ENCODE results near the gene FOXK1.
A peak's percentile ranks its signal among the peaks of the same experiment; 100 is the strongest.

The FOXK1 gene

DNA sequence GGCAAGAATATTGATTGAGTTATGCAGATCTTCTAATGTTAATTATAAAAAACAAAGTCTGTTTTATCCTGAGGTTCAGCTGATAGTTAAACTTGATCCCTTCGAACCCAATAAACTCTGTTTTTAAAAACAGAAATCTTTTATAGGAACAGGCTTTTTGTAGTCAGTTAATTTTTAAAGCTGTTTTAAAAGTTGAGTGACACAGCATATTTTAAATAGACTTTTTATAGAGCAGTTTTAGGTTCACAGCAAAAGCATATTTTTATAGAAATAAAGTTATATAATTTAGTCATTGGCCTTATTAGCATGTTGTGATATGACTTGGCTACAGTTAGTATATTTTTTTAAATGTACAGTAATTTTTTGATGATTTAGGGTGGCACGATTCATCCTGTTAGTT is 11.1 kb downstream of the FOXK1 start:
- no peak for TF ChIP-seq JUND (IDR thresholded peaks at IDR 0.05; ENCODE audit: low read depth)
- DNase-seq (ENCODE audit: low read depth in 1 of 2, low spot score in 1 of 2): no peak
- in situ Hi-C loops (cut with HindIII; ENCODE audit: low pct_unique_long_range_greater_than_20kb, low sequenced_read_pairs): no loop called here

DNA sequence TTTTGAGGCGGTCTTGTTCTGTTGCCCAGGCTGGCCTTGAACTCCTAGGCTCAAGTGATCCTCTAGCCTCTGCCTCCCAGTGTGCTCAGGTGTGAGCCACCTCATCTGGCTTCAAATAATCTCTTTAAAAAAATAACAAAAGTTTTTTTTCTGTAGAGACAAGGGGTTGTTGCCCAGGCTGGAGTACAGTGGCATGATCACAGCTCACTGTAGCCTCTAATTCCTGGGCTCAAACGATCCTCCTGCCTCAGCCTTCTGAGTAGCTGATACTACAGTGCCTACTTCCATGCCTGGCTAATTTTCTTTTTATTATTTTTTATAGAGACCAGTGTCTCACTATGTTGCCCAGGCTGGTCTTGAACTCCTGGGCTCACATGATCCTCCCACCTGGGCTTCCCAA is 11.7 kb downstream of the FOXK1 start:
- DNase-seq (ENCODE audit: low read depth in 1 of 2, low spot score in 1 of 2): no peak
- no peak for TF ChIP-seq JUND (IDR thresholded peaks at IDR 0.05; ENCODE audit: low read depth)
- in situ Hi-C loops (cut with HindIII; ENCODE audit: low pct_unique_long_range_greater_than_20kb, low sequenced_read_pairs): no loop called here

DNA sequence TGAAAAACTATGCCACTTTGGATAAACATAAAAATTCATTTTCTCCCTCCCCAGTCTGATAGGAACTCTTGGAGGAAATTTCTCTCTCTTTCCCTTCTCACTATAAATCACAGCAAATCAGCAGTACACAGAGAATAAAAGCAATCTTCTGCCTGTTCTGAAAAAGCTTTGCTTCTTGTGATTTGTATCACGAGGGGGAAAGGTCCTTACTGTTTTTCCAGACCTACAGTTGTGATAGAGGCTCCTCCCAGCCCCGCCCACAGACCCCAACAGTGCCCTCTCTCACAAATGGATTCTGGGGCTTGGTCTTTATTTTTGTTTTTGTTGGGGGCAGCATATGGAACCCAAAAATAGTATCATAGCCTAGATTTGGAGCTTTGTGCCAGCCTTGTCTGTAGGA is 12.2 kb downstream of the FOXK1 start:
- TF ChIP-seq JUND (IDR thresholded peaks at IDR 0.05; ENCODE audit: low read depth): no peak
- DNase-seq (ENCODE audit: low read depth in 1 of 2, low spot score in 1 of 2): no peak
- in situ Hi-C loops (cut with HindIII; ENCODE audit: low pct_unique_long_range_greater_than_20kb, low sequenced_read_pairs): no loop called here

DNA sequence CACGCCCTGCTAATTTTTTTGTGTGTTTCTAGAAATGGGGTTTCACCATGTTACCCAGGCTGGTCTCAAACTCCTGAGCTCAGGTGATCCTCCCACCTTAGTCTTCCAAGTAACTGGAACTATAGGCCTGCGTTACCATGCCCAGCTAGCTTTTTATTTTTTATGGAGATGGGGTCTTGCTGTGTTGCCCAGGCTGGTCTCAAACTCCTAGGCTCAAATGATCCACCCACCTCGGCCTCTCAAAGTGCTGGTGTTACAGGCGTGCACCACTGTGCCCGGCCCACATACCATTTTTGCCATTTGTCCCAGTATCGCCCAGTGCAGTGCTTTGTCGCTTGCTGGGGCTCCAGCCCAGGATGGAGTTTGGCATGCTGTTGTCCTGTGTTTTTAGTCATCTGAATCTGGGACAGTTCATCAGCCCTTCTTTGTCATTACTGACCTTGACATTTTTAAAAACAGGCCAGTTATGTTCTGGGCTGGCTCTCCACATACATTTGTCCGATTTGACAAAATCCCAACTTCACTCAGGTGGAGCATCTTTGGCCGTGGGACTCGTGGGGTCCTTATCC is 16.7 kb downstream of the FOXK1 start:
- in situ Hi-C loops (cut with HindIII; ENCODE audit: low pct_unique_long_range_greater_than_20kb, low sequenced_read_pairs): no loop called here
- DNase-seq (ENCODE audit: low read depth in 1 of 2, low spot score in 1 of 2): no peak
- no peak for TF ChIP-seq JUND (IDR thresholded peaks at IDR 0.05; ENCODE audit: low read depth)

DNA sequence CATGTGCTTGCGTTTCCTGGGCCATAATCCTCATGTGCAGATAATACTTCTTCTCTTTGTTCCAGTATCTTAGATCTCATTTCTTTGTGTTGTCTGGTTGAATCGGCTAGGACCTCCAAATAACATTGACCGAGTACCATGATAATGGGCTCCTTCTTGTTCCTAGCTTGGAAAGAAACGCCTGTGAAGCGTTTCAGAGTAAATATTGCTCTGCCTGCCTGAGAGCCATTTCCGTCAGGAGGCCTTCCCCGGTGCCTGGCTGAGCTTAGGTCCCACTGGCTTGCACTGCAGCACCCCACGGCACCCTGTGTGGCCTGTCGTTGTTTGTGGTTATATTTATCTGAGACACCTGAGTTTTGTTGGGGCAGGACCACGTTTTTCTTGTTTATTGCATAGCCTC is 17.7 kb downstream of the FOXK1 start:
- peak in 1 of 2 experiments; percentile 70 for DNase-seq (ENCODE audit: low read depth in 1 of 2, low spot score in 1 of 2)
- TF ChIP-seq JUND (IDR thresholded peaks at IDR 0.05; ENCODE audit: low read depth): no peak
- in situ Hi-C loops (cut with HindIII; ENCODE audit: low pct_unique_long_range_greater_than_20kb, low sequenced_read_pairs): no loop called here

DNA sequence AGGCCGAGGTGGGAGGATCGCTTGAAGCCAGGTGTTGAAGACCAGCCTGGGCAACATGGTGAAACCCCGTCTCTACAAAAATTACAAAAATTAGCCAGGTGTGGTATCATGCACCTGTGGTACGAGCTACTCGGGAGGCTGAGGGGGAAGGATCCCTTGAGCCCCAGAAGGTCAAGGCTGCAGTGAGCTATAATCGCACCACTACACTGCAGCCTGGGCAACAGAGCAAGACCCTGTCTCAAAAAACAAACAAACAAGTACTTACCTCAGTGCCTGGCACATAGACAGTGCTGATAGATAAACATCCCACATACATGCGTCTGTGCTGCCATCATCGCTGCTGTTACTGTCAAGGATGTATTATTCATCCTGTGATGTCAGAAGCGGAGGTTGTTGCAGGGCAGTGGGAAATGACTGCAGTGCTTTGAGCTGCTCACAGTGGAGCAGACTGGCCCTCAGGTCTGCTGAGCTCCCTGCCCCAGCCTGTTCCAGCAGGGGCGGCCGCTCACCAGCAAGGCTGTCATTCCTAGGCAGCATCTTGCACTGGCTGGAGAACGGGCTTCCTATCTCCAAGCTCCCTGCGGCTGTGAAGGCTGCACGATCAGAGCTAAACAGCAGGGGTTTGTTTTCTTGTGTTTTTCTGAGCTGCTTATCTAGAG is 18.6 kb downstream of the FOXK1 start:
- TF ChIP-seq JUND (IDR thresholded peaks at IDR 0.05; ENCODE audit: low read depth): no peak
- peak in 1 of 2 experiments; percentile 11 for DNase-seq (ENCODE audit: low read depth in 1 of 2, low spot score in 1 of 2)
- in situ Hi-C loops (cut with HindIII; ENCODE audit: low pct_unique_long_range_greater_than_20kb, low sequenced_read_pairs): no loop called here

DNA sequence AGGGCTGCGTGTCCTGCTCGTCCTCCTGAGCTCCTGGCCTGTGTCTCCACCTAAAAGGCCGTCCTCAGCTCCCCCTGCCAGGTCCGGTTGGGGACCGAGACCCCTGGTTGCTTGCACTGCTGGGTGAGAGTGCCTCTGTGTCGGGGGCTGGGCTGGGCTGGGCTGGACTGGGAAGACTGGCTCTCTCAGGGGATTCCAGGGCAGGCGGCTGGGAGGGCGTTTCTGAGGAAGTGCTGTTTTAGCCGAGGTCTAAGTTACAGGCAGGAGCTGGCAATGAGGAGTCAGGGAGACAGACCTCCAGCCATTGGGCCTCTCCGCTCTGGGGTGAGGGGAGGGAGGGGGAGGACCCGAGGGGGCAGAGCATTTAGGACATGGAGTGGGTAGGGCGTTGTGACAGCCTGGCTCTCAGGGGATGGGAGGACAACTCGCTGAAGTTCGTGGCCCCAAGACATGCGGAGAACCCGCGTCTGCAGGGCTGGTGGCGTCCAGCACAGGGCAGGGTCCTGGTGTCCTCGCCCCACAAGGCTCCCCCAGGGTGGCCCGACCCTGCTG is 20.9 kb downstream of the FOXK1 start:
- TF ChIP-seq JUND (IDR thresholded peaks at IDR 0.05; ENCODE audit: low read depth): no peak
- in situ Hi-C loops (cut with HindIII; ENCODE audit: low pct_unique_long_range_greater_than_20kb, low sequenced_read_pairs): no loop called here
- no peak for DNase-seq (ENCODE audit: low read depth in 1 of 2, low spot score in 1 of 2)

DNA sequence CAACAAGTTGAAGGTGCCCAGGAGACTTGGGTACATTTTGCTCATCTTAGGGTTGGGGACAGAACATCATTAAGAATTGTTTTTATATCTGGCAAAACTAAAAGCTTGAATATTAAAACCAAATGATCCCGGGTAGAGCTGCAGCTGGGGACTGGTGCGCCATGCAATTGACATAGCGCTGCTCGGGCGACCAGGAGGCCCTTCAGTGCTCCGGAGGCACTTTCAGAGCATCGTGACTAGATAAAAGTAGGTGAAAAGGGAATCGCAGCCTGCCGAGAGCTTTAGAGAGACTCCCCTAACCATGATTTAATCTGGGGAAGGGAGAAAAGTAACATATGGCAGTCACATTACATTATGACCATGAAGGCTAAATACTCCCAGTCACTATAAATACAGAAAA is 21.4 kb downstream of the FOXK1 start:
- in situ Hi-C loops (cut with HindIII; ENCODE audit: low pct_unique_long_range_greater_than_20kb, low sequenced_read_pairs): no loop called here
- no peak for TF ChIP-seq JUND (IDR thresholded peaks at IDR 0.05; ENCODE audit: low read depth)
- DNase-seq (ENCODE audit: low read depth in 1 of 2, low spot score in 1 of 2): no peak

DNA sequence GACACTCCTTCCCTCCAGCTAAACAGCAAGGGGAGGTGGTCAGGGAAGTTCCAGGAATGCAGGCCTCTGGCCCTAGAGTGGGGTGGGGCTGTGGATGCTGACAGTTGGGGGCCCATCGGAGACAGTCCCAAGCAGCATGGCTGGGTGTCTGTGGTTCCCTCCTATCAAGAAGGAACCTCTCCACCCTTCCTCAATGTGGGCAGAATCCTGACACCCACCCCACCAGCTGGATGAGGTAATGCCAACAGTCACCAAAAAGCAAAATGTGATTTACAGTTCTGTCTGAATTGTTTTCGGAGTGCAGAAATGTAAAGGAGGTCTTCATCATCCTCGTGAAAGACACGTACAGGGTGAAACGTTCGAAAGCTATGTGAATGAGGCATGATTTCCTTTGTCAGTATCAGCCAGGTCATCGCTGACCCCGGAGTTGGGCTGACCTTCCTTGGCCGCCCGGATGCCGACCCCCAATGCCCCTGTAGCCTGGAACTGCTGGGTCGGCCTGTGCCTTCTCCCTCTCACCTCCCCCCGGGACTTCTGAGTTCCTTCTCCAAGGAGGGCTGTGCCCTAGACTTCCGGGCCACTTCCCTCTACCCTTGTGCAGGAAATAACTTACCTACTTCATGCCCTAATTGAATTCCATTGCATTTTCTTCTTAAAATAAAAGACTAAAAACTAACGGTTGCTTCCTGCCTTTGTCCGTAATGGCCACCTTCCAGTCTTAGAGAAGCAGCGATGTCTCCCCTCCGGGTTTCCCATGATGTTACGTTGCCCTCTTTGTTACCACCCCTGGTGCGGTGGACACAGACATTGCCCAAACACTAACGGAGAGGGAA is 24.5 kb downstream of the FOXK1 start:
- in situ Hi-C loops (cut with HindIII; ENCODE audit: low pct_unique_long_range_greater_than_20kb, low sequenced_read_pairs): no loop called here
- TF ChIP-seq JUND (IDR thresholded peaks at IDR 0.05; ENCODE audit: low read depth): no peak
- DNase-seq (ENCODE audit: low read depth in 1 of 2, low spot score in 1 of 2): no peak

DNA sequence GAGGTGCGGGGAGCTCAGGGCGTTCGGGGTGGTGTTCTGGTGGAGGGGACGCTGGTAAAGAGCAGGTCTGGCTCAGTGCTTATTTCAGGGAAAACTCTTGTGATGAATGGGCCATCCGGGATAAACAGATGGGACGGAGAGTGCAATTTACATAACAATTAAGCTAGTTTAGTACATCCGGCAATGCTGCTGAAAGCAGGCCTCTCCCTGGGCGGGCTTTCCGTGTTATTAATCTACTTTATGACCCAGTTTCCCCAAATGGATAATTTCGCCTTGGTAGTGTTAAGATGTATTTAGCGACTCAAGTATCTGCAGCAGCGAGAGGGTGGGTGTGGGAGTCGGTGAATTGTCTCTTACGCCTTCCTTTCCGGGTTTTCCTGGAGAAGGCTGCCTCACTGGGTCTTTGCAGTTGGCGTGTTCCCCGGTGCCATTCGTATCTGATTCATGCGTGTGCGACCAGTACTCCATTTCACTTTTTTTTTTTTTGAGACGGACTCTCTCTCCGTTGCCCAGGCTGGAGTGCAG is 25.2 kb downstream of the FOXK1 start:
- no peak for TF ChIP-seq JUND (IDR thresholded peaks at IDR 0.05; ENCODE audit: low read depth)
- in situ Hi-C loops (cut with HindIII; ENCODE audit: low pct_unique_long_range_greater_than_20kb, low sequenced_read_pairs): no loop called here
- DNase-seq (ENCODE audit: low read depth in 1 of 2, low spot score in 1 of 2): no peak

DNA sequence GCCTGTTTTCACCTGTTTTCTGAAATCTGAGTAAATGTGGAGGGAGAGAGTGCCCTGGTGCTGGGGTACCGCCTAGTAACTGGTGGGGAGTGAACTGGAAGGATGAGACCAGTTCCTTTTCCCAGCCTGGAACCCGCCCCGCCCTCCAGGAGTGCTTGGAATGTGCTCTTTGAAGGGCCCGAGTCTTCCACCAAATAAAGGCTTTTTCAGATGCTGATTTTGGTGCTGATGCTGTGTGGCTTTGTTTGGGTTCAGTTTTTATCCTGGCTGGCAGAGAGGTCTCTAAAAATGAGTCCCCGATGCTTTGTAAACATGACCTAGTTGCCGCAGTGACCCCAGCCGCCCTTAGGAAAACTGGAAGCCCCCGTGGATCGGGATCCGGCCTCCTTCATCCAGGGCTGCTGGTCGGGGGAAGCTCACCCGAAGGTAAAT is 25.9 kb downstream of the FOXK1 start:
- in situ Hi-C loops (cut with HindIII; ENCODE audit: low pct_unique_long_range_greater_than_20kb, low sequenced_read_pairs): no loop called here
- TF ChIP-seq JUND (IDR thresholded peaks at IDR 0.05; ENCODE audit: low read depth): no peak
- no peak for DNase-seq (ENCODE audit: low read depth in 1 of 2, low spot score in 1 of 2)

DNA sequence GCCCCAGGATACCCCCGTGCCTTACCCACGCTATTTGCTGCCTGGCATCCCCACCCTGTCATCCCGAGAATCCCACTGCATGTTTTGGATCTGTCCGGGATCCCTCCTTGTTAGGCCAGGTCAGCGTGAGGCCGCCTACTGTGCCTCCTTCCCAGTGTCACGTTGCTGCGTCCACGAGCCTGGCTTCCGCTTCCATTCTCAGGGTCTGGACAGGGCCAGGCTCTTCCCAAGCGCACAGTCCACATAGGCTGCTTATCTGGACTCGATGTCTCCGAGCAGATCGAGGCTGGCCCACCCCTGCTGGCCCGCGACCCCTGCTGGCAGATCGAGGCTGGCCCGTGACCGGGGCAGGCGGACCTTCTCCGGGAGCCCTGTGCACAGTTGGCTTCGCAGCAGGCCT is 27.1 kb downstream of the FOXK1 start:
- in situ Hi-C loops (cut with HindIII; ENCODE audit: low pct_unique_long_range_greater_than_20kb, low sequenced_read_pairs): no loop called here
- DNase-seq (ENCODE audit: low read depth in 1 of 2, low spot score in 1 of 2): no peak
- no peak for TF ChIP-seq JUND (IDR thresholded peaks at IDR 0.05; ENCODE audit: low read depth)

DNA sequence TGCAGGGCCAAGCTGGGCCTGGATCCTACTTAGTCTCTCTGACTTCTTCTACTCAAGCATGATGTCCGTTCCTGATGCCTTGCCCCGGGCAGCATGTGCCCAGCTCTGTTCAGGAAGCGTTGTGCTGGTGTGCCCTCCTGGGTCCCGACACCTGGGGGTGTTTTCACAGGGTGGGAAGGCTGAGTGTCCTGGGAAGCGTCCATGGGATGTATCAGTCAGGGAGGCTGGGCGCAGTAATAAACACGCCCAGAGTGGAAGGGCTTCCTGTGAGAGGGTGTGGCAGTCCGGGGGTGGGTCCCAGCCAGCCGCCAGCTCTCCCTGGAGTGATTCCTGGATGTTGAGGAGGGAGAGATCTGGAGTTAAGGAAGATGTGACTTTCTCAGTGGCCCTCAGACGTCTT is 29.0 kb downstream of the FOXK1 start:
- DNase-seq (ENCODE audit: low read depth in 1 of 2, low spot score in 1 of 2): no peak
- no peak for TF ChIP-seq JUND (IDR thresholded peaks at IDR 0.05; ENCODE audit: low read depth)
- in situ Hi-C loops (cut with HindIII; ENCODE audit: low pct_unique_long_range_greater_than_20kb, low sequenced_read_pairs): no loop called here
